ENCODE data around the gene DRD3. TPM values are rescaled to one million over a fixed set of nuclear protein-coding genes. Genes with fewer than 3 reads are reported as not detected.
A peak's percentile ranks its signal among the peaks of the same experiment; 100 is the strongest.

Gene DRD3
- not detected for polyA plus RNA-seq (ENCODE audit: low read depth in 6 of 6)

DNA sequence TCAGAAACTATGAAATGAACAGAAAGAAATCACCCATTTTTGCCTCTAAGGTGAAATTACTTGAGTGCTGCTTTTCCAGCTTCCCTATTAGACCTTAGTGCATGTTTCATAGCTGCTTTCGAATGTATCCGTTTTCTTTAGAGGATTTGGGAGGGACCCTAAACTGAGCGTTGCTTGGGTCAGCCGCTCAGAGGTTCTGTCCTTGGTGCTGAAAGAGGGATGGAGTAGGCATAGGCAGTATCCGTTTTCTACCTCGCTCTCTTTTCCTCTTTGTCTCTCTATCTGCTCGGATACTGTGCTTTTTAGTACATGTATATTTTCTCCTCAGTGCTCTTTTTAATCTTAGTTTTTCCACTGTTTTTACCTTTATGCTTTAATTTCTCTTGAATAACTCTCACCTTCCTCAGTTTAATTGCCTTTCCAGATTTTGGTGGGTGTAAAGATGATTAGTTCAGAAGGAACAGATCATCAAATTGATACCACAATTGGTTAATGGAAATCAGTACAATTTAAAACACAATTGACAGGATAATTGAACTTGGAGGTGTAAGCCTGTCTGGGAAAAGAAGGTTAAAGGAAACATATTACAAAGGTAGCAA, at the start of gene DRD3:
DRD3 (minus strand) TSS at position 283 of the 599 bp plus-strand sequence. CDS start 7,060 bp downstream, outside the sequence.
- Mint-ChIP-seq H3K4me3 (no peak within 1 kb of the TSS), H3K36me3 (peaks cover 0 to 5% of the 10 kb centered on the region in 2 donors), H3K27ac (no peak within 1 kb of the TSS), H3K4me1 (peaks cover 0 to 5% (median 4%) of the 10 kb centered on the region in 3 donors), H3K9me3 (peaks cover 0 to 10% (median 2%) of the 10 kb centered on the region in 7 donors), H3K27me3 (peaks cover 0 to 18% (median 12%) of the 10 kb centered on the region in 3 donors)
- ATAC-seq (ENCODE audit: low read depth in 2 of 2) (peak in 1 of 2 donors; percentile 30), DNase-seq (peak; percentile 1)

DNA sequence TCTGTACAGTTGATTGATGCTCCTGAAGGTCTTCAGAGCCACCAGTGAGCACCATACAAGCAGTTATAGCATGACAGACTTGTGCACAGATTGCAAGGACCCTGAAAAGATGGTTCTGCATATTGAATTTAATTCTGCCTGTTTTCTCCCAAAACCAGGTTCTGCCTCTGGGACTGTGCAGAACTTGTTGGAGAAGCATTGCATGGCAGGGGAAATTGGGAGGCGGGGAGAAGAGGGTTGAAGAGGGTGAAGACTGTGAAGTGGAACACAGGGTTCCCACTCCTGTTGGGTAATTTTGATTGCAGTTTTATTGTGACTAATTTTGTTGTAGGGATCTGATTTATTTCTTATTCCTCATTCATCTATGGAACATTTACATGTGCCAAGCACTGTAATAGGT, 48.2 kb upstream of the DRD3 start:
- Mint-ChIP-seq H3K9me3 (peaks cover 0 to 19% (median 7%) of the 10 kb centered on the region in 7 donors), H3K27me3 (no peaks in the 10 kb centered on the region), H3K4me1 (peaks cover 49 to 67% (median 52%) of the 10 kb centered on the region in 3 donors), H3K36me3 (peaks cover 0 to 8% of the 10 kb centered on the region in 2 donors), H3K4me3 (no peak overlapping the region), H3K27ac (peak overlapping the region in 2 of 6 donors; percentile 44 to 86)
- ATAC-seq (ENCODE audit: low read depth in 2 of 2) (no peak), DNase-seq (no peak)

DNA sequence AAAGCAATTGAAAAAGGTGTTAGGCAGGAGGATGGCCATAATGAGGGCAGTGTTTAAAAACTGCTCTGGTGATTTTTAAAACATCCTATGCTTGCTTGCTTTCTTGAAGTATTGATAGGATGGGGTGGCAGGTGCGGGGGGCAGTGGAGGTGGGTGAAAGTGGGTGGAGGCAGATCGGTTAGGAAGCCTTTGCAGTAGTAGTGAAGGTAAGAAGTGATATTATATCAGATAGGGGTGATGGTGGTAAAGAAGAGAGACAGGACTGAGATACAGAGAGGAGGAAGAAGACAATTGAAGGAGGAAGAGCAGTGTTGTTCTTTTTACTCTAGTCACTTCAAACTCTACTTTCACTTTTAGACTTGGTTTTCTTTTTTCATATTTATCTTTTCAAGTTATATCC, 47.5 kb upstream of the DRD3 start:
- Mint-ChIP-seq H3K27me3 (no peaks in the 10 kb centered on the region), H3K27ac (peak overlapping the region; percentile 86 to 97 (median 94)), H3K4me3 (peak overlapping the region in 7 of 8 donors; percentile 10 to 88 (median 63)), H3K9me3 (peaks cover 0 to 19% (median 7%) of the 10 kb centered on the region in 7 donors), H3K4me1 (peaks cover 47 to 61% (median 47%) of the 10 kb centered on the region in 3 donors), H3K36me3 (peaks cover 0 to 8% of the 10 kb centered on the region in 2 donors)
- DNase-seq = no peak
- ATAC-seq (ENCODE audit: low read depth in 2 of 2) = no peak

DNA sequence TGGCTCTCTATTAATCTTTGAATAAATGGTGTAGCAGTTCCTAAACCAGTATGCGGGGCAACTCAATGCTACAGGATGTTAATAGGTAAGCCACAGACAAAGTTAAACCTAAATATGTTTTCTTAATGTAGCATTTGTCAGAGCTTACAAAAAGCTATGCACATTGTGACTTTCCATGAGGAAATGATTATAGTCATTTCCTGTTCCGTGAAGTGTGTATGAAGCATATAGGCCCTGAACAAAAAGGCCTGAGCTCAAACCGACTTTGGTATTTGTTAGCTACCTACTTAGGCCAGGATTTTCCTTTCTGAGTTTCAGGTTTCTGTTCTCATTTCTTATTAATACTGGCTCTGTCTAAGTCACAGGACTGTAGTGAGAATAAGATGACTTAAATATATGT, 44.3 kb upstream of the DRD3 start:
- ATAC-seq (ENCODE audit: low read depth in 2 of 2) = peak; percentile 79 to 85
- Mint-ChIP-seq H3K27ac (peak overlapping the region; percentile 23 to 86 (median 72)), H3K36me3 (peaks cover 6 to 8% of the 10 kb centered on the region in 2 donors), H3K4me3 (peak overlapping the region in 2 of 8 donors; percentile 6 to 43), H3K27me3 (no peaks in the 10 kb centered on the region), H3K9me3 (peaks cover 0 to 19% (median 7%) of the 10 kb centered on the region in 7 donors), H3K4me1 (peaks cover 56 to 59% (median 59%) of the 10 kb centered on the region in 3 donors)
- DNase-seq = peak; percentile 35

DNA sequence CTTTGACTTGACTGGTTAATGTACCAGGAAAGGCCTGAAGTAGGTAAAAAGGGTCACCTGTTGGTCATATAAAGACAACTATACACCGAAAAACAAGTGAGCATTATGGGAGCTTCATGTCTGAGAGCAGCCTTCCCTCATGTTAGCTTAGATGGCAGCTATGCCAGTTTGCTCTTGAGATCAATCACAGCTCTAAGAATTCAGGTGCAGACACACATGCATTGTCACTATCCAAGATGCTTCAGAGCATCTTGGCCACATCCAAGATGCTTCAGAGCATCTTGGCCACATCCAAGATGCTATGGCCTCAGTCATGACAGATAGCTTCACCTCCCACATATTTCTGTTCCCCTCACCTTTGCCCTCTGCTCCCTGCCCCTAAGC, 43.0 kb upstream of the DRD3 start:
- Mint-ChIP-seq H3K36me3 (peaks cover 6 to 8% of the 10 kb centered on the region in 2 donors), H3K27ac (peak overlapping the region in 4 of 6 donors; percentile 14 to 86 (median 34)), H3K9me3 (peaks cover 0 to 19% (median 7%) of the 10 kb centered on the region in 7 donors), H3K4me3 (no peak overlapping the region), H3K4me1 (peaks cover 51 to 53% (median 52%) of the 10 kb centered on the region in 3 donors), H3K27me3 (no peaks in the 10 kb centered on the region)
- DNase-seq (no peak), ATAC-seq (ENCODE audit: low read depth in 2 of 2) (no peak)

DNA sequence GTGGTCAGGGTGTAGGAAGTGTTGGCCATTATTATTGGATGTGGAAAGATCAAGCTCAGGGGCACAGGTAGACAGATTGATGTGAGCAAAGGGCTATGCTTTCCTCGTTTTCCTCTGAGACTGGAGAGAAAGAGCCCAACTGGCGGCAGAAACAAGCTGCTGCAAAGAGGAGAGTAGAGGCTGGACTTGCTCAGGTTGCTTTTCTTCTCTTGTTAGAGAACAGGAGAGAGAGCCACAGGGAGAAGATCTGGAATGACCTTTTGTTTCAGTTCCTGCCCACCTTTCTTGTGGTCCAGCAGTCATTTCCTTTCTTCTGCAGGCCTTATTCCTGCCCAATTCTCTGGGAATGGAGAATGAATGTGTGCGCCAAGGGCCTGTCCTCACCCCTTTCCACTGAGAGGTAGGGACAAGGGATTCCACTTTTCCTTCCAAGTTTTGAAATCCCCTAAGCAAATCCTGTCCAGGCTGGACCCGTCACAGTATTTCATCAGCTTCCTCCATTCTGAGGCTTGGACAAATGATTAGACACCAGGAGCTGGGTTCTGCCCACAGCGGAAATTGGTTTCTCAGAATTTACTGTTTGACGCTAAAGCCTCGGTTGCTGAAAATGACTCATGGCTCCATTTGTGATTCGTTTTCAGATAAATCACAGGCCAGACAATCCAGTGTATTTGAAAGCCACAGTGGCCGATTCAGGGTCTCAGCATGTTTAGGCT, 42.5 kb upstream of the DRD3 start:
- peaks cover 6 to 8% of the 10 kb centered on the region in 2 donors for H3K36me3 Mint-ChIP-seq

DNA sequence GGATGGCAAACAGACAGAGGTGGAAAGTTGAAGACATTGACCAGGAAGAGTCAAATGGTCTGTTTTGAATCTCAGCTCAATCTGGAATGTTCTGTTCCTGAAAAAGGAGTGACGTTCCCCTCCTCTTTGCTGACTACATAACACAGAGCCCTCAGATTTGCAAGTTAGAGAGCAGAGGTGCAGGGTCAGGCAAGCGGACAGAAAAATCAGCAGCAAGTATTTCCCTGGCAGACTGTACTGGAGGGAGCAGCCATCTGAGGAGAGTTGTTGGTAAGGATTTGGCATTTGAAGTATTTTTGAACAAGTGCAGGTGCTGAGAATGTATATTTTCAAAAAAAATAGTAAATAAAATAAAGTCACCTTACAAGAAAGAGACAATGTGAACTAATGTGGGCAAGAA, 40.9 kb upstream of the DRD3 start:
- peaks cover 32 to 39% (median 33%) of the 10 kb centered on the region in 3 donors for H3K4me1 Mint-ChIP-seq
- H3K4me3 Mint-ChIP-seq = peak overlapping the region in 5 of 8 donors; percentile 9 to 53 (median 29)
- H3K9me3 Mint-ChIP-seq = peaks cover 0 to 8% (median 2%) of the 10 kb centered on the region in 7 donors
- DNase-seq = no peak
- ATAC-seq (ENCODE audit: low read depth in 2 of 2) = no peak
- H3K27me3 Mint-ChIP-seq = no peaks in the 10 kb centered on the region
- H3K36me3 Mint-ChIP-seq = peaks cover 0 to 6% of the 10 kb centered on the region in 2 donors
- peak overlapping the region in 1 of 6 donors; percentile 96 for H3K27ac Mint-ChIP-seq

More for the DNA sequence above, 42.5 kb upstream of the DRD3 start:
- no peak for ATAC-seq (ENCODE audit: low read depth in 2 of 2)
- peaks cover 0 to 19% (median 7%) of the 10 kb centered on the region in 7 donors for H3K9me3 Mint-ChIP-seq
- no peaks in the 10 kb centered on the region for H3K27me3 Mint-ChIP-seq
- H3K4me3 Mint-ChIP-seq = peak overlapping the region in 1 of 8 donors; percentile 15
- peak overlapping the region in 3 of 6 donors; percentile 60 to 86 (median 61) for H3K27ac Mint-ChIP-seq
- DNase-seq = no peak
- peaks cover 47 to 48% (median 48%) of the 10 kb centered on the region in 3 donors for H3K4me1 Mint-ChIP-seq

DNA sequence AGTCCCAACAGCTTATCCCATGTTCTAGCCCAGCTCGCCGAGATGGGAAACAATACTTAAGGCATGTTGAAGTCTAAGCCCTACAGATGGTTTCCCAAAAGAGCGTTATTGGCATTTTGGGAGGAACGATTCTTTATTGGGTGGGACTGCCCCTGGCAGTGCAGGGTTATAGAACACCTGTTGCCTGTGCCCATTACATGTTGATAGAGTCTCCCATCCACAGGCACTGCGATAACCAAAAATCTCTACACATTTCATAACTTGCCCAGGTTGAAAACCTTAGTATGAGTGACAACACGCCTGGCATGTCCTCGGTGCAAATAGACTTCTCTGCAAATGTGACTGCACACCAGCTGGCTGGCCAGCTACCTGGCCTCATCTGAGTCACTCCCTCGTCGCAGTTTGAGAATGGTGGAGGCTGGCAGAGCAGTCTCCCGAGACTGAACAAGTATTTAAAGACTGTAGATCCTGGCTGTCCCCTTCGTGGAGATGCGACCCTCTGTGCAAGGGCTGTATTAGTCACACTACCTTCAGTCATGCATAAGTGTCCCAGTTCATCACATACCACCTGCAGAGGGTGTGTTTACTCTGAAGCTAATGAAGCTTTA, 39.8 kb upstream of the DRD3 start:
- Mint-ChIP-seq H3K27me3 (no peaks in the 10 kb centered on the region), H3K9me3 (no peaks in the 10 kb centered on the region), H3K4me1 (peaks cover 22 to 35% (median 28%) of the 10 kb centered on the region in 3 donors), H3K36me3 (peaks cover 0 to 6% of the 10 kb centered on the region in 2 donors), H3K27ac (peak overlapping the region in 2 of 6 donors; percentile 21 to 91), H3K4me3 (peak overlapping the region in 6 of 8 donors; percentile 5 to 67 (median 44))
- no peak for DNase-seq
- ATAC-seq (ENCODE audit: low read depth in 2 of 2) = no peak

DNA sequence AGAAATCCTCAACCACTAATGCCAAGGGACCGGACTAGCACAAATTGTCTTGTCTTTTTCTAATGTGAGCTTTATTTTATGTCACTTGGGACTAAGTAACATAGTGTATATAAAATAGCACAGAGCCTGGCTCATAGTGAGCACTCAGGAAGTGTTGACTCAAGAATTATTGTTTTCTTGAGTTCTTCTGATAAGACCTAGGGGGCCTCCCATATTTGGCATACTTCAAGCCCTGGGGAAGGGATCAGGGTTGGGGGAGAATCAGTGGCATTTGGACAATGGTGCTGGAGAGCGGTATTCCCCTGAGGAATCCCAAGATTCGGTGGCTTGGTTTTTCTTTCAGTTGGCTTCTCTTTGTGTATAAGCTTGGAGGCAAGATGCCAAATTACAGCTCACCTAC, 39.2 kb upstream of the DRD3 start:
- peaks cover 0 to 6% of the 10 kb centered on the region in 2 donors for H3K36me3 Mint-ChIP-seq
- peaks cover 21 to 34% (median 27%) of the 10 kb centered on the region in 3 donors for H3K4me1 Mint-ChIP-seq
- ATAC-seq (ENCODE audit: low read depth in 2 of 2) (no peak), DNase-seq (no peak)
- H3K27ac Mint-ChIP-seq = peak overlapping the region in 2 of 6 donors; percentile 19 to 38
- no peaks in the 10 kb centered on the region for H3K9me3 Mint-ChIP-seq
- peak overlapping the region in 1 of 8 donors; percentile 48 for H3K4me3 Mint-ChIP-seq
- H3K27me3 Mint-ChIP-seq = no peaks in the 10 kb centered on the region

DNA sequence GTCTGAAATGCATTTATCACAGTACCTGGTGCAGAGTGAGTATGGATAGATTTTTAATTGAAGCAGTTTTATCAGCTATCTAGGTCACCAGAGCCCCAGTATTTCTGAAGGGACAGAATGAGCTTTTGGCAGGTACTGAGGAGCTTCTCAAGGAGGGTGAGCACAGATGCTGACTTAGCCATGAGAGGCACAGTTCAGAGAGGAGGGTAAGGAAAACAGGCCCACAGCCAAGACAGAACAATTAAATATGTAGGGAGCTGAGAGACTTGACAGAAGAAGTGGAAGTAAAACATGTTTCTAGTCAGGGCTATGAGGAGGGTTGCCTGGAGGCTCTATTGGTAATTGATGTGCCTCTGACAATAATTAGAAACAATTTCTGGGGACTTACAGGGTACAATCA, 38.4 kb upstream of the DRD3 start:
- no peak for DNase-seq
- Mint-ChIP-seq H3K4me3 (peak overlapping the region in 1 of 8 donors; percentile 26), H3K9me3 (no peaks in the 10 kb centered on the region), H3K27ac (peak overlapping the region in 3 of 6 donors; percentile 8 to 54 (median 38)), H3K36me3 (peaks cover 0 to 6% of the 10 kb centered on the region in 2 donors), H3K4me1 (peaks cover 22 to 37% (median 31%) of the 10 kb centered on the region in 3 donors), H3K27me3 (no peaks in the 10 kb centered on the region)
- no peak for ATAC-seq (ENCODE audit: low read depth in 2 of 2)

DNA sequence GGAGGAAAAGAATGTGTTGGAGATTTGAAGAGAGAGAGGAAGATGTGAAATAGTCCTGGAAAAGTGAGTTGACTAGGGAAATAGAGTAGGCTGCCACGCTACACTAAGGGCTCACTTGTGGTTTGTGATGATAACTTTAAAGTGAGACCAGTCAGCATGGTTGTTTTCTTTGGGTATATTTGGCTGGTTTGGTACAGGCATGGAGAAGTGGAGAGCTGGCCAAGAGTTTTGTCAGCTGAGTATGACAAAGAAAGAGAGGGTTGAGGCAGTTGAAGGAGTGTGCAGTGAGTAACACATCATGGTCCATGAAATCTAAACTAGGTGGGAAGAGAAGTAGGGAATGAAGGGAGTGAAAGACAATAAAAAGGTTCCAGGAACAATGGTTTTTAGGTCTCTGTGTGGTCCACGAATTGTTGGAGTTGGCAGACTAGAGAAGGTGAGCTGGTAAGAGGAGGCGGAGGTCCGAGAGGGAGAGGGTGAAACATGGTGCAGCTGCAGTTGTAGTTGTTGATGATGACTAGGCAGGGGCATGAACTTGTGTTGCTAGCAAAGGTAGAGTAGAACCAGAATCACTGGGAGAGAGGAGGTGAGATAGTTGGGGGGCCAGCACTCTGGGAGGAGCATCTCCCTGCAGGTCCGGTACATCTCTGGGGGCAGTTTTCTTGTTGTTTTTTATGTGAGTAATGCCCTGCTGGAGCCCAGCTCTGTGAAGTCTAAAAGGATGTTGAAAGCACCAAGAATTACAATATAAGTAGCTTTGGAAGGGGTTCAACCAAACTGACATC, 37.5 kb upstream of the DRD3 start:
- H3K9me3 Mint-ChIP-seq = no peaks in the 10 kb centered on the region
- H3K4me1 Mint-ChIP-seq = peaks cover 25 to 39% (median 34%) of the 10 kb centered on the region in 3 donors
- DNase-seq (no peak), ATAC-seq (ENCODE audit: low read depth in 2 of 2) (no peak)
- peaks cover 0 to 6% of the 10 kb centered on the region in 2 donors for H3K36me3 Mint-ChIP-seq
- H3K27me3 Mint-ChIP-seq = no peaks in the 10 kb centered on the region
- H3K27ac Mint-ChIP-seq = peak overlapping the region in 3 of 6 donors; percentile 20 to 83 (median 51)
- H3K4me3 Mint-ChIP-seq = peak overlapping the region in 3 of 8 donors; percentile 9 to 61 (median 36)

DNA sequence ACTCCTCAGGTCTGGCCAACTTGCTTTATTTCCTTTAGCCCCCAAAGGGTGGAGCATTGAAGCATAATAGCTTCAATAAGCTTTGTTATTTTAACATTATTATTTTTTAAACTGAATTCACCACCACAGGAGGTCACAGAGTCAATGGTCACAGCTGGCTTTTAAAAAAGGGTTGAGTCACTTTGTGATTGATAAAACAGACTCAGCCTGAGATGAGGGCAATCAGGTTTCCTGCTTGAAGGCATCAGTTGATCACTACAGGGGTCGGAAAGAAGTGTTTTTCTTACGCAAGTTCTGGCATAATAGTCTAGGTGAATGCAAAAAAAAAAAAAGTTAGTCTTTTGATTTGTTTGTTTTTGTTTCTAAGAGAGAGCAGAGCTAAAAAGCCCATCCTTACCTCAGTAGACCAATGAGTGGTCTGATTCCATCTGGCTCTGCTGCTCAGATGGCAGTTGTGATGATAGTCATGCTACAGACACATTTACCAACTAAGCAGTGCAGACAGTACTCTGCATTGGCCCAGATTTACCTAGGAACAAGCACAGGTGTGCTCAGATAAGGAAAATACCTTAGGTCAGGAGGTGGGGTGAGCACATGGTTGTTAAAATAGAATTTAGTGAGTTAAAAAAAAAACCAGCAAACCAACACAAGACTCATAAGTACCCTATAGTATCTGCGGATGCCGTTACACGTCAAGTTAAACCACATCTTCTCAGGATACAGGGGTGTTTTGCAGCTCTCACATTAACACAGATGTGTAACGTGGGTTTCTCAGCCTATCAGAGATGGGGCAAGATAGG, 35.9 kb upstream of the DRD3 start:
- H3K9me3 Mint-ChIP-seq = no peaks in the 10 kb centered on the region
- DNase-seq (peak; percentile 27), ATAC-seq (ENCODE audit: low read depth in 2 of 2) (peak; percentile 2 to 11)
- no peak overlapping the region for H3K27ac Mint-ChIP-seq
- peaks cover 25 to 35% (median 29%) of the 10 kb centered on the region in 3 donors for H3K4me1 Mint-ChIP-seq
- H3K4me3 Mint-ChIP-seq = no peak overlapping the region
- no peaks in the 10 kb centered on the region for H3K27me3 Mint-ChIP-seq
- H3K36me3 Mint-ChIP-seq = peaks cover 0 to 5% of the 10 kb centered on the region in 2 donors

Data from naive B cell (primary cell).